H1 (cell line): ENCODE measurements around the gene AIFM2. TPM values are rescaled to one million over a fixed set of nuclear protein-coding genes. Genes with fewer than 3 reads are reported as not detected.

ENCODE experiments used
- CTCF ChIA-PET: fragments of 300-600 bp; sonication (Branson Sonifier 250); formaldehyde crosslinking; loops from one replicate; lab custom pipeline; 2021; ENCODE audit not compliant: partially characterized antibody; lab: Charles Lee
- POLR2A ChIA-PET: fragments of 300-600 bp; sonication (Branson Sonifier 250); formaldehyde crosslinking; loops from one replicate; lab custom pipeline; 2021; ENCODE audit warnings: inconsistent platforms; ENCODE audit not compliant: partially characterized antibody; lab: Charles Lee
- DNase-seq, 2 experiments: peaks; one replicate each; pipeline versions ENCODE4 v3.0.0 to v3.0.0-alpha.2; 2010 to 2022; ENCODE audit warnings: low spot score in 2 of 2, low read depth in 1 of 2, mixed read lengths in 1 of 2
- FAIRE-seq: peaks from 2 replicates; lab custom pipeline; 2011; peaks lifted over from hg19 to GRCh38; lab: Jason Lieb, UNC
- H2AFZ ChIP-seq: 2 replicates; pipeline ENCODE4 v1.8.1; 2012; ENCODE audit warnings: low read length, inconsistent platforms
- H2AK5ac ChIP-seq: 2 replicates; pipeline ENCODE4 v1.6.1; 2013; ENCODE audit warnings: low read depth, low read length
- H2BK120ac ChIP-seq: replicated peaks from 2 replicates; pipeline ENCODE3; 2013; ENCODE audit warnings: low read depth, low read length, inconsistent platforms
- H2BK12ac ChIP-seq: 2 replicates; pipeline ENCODE4 v1.6.1; 2013; ENCODE audit warnings: low read depth, low read length
- H2BK15ac ChIP-seq: 2 replicates; pipeline ENCODE4 v1.6.1; 2013; ENCODE audit warnings: low read length
- H2BK20ac ChIP-seq: 2 replicates; pipeline ENCODE4 v1.6.1; 2013; ENCODE audit warnings: low read length
- H2BK5ac ChIP-seq: 2 replicates; pipeline ENCODE4 v1.6.1; 2013; ENCODE audit warnings: low read depth, low read length
- H3K14ac ChIP-seq: 2 replicates; pipeline ENCODE4 v1.6.1; 2013; ENCODE audit warnings: inconsistent platforms; ENCODE audit not compliant: insufficient read length
- H3K18ac ChIP-seq: 2 replicates; pipeline ENCODE4 v1.6.1; 2013; ENCODE audit warnings: low read length; ENCODE audit errors: extremely low read depth
- H3K23ac ChIP-seq: 2 replicates; pipeline ENCODE4 v1.6.1; 2013; ENCODE audit warnings: inconsistent platforms; ENCODE audit not compliant: insufficient read length
- H3K23me2 ChIP-seq: 2 replicates; pipeline ENCODE4 v1.6.1; 2013; ENCODE audit warnings: low read depth, low read length
- H3K27ac ChIP-seq: 2 replicates; pipeline ENCODE4 v1.6.1; 2011; ENCODE audit warnings: low read depth, low read length, inconsistent platforms
- H3K27me3 ChIP-seq, 4 experiments: replicated peaks in 1 of 4; 1 replicate in 1 of 4; 2 replicates in 3 of 4; pipeline versions ENCODE4 v1.6.1 to v1.8.1; 2011 to 2013; ENCODE audit warnings: low read length in 3 of 4, mild to moderate bottlenecking in 3 of 4, inconsistent platforms in 2 of 4, mixed read lengths in 2 of 4, moderate library complexity in 1 of 4; ENCODE audit not compliant: control insufficient read depth in 3 of 4, insufficient read depth in 3 of 4; ENCODE audit errors: extremely low read depth in 1 of 4
- H3K36me3 ChIP-seq, 4 experiments: 2 replicates each; pipeline versions ENCODE4 v1.6.1 to v1.8.1; 2011 to 2013; ENCODE audit warnings: mild to moderate bottlenecking in 4 of 4, low read length in 3 of 4, moderate library complexity in 2 of 4, control low read depth in 1 of 4, inconsistent platforms in 1 of 4; ENCODE audit not compliant: insufficient read depth in 4 of 4, control insufficient read depth in 2 of 4
- H3K4ac ChIP-seq: replicated peaks from 2 replicates; pipeline ENCODE3; 2013; ENCODE audit warnings: low read length, low read depth, mixed read lengths, inconsistent platforms; ENCODE audit not compliant: insufficient read length
- H3K4me1 ChIP-seq, 4 experiments: replicated peaks in 1 of 4; 1 replicate in 1 of 4; 2 replicates in 3 of 4; pipeline versions ENCODE4 v1.6.1 to v1.8.1; 2011 to 2013; ENCODE audit warnings: low read length in 3 of 4, inconsistent platforms in 2 of 4, mixed read lengths in 1 of 4; ENCODE audit not compliant: insufficient read depth in 4 of 4, control insufficient read depth in 3 of 4
- H3K4me2 ChIP-seq, 2 experiments: 2 replicates each; pipeline versions ENCODE4 v1.6.1 to v1.8.1; 2011 to 2013; ENCODE audit warnings: low read depth in 2 of 2, low read length in 2 of 2, control low read depth in 1 of 2, inconsistent platforms in 1 of 2, mild to moderate bottlenecking in 1 of 2; ENCODE audit not compliant: insufficient read depth in 1 of 2
- H3K4me3 ChIP-seq, 4 experiments: fragments of 200-600, 300-600 bp in 1 of 4; sonication (generic), shearing (Covaris generic), sonication (Bioruptor Twin) in 1 of 4; 2 replicates each; pipeline versions ENCODE4 v1.5.1 to v1.8.1; 2011 to 2016; ENCODE audit warnings: low read length in 4 of 4, low read depth in 3 of 4, control low read depth in 2 of 4, inconsistent platforms in 2 of 4, mild to moderate bottlenecking in 2 of 4, mixed read lengths in 1 of 4, moderate library complexity in 1 of 4; ENCODE audit not compliant: insufficient read depth in 2 of 4; ENCODE audit errors: extremely low read depth in 1 of 4
- H3K56ac ChIP-seq: replicated peaks from 2 replicates; pipeline ENCODE3; 2013; ENCODE audit warnings: low read depth, mild to moderate bottlenecking, mixed read lengths, low read length, inconsistent platforms; ENCODE audit not compliant: insufficient read length
- H3K79me1 ChIP-seq: 2 replicates; pipeline ENCODE4 v1.6.1; 2013; ENCODE audit warnings: low read depth, low read length, control low read depth
- H3K79me2 ChIP-seq, 2 experiments: 2 replicates each; pipeline versions ENCODE4 v1.6.1 to v1.8.1; 2012 to 2013; ENCODE audit warnings: low read length in 2 of 2, mild to moderate bottlenecking in 2 of 2, inconsistent platforms in 1 of 2; ENCODE audit not compliant: insufficient read depth in 2 of 2, control insufficient read depth in 1 of 2
- H3K9ac ChIP-seq, 4 experiments: replicated peaks in 1 of 4; 1 replicate in 1 of 4; 2 replicates in 3 of 4; pipeline versions ENCODE4 v1.6.1 to v1.8.1; 2011 to 2013; ENCODE audit warnings: low read depth in 3 of 4, low read length in 3 of 4, control low read depth in 2 of 4, mild to moderate bottlenecking in 2 of 4, moderate library complexity in 2 of 4, inconsistent platforms in 1 of 4; ENCODE audit errors: extremely low read depth in 1 of 4
- H3K9me3 ChIP-seq, 2 experiments: 2 replicates each; pipeline versions ENCODE4 v1.6.1 to v1.8.1; 2012 to 2013; ENCODE audit warnings: mild to moderate bottlenecking in 2 of 2, moderate library complexity in 2 of 2, control low read depth in 1 of 2, inconsistent platforms in 1 of 2, low read depth in 1 of 2, low read length in 1 of 2, mixed read lengths in 1 of 2; ENCODE audit not compliant: insufficient read depth in 2 of 2
- H4K20me1 ChIP-seq, 2 experiments: replicated peaks in 1 of 2; 2 replicates each; pipeline versions ENCODE3 to v1.8.1; 2011 to 2013; ENCODE audit warnings: inconsistent platforms in 2 of 2, low read length in 2 of 2, mild to moderate bottlenecking in 1 of 2; ENCODE audit not compliant: insufficient read depth in 2 of 2, control insufficient read depth in 1 of 2
- H4K5ac ChIP-seq: 2 replicates; pipeline ENCODE4 v1.6.1; 2013; ENCODE audit warnings: low read length, low read depth, mixed read lengths, inconsistent platforms; ENCODE audit not compliant: insufficient read length
- H4K8ac ChIP-seq: 2 replicates; pipeline ENCODE4 v1.8.0; 2013; ENCODE audit warnings: mild to moderate bottlenecking, moderate library complexity, low read length, inconsistent platforms; ENCODE audit not compliant: insufficient read depth; ENCODE audit errors: extremely low read depth
- H4K91ac ChIP-seq: replicated peaks from 2 replicates; pipeline ENCODE3; 2013; ENCODE audit warnings: low read length, mixed read lengths, inconsistent platforms; ENCODE audit not compliant: insufficient read length
- CBX8 ChIP-seq: fragments of 300-800, 300-1000 bp; sonication (generic); IDR thresholded peaks from 2 replicates; pipeline ENCODE4 v1.7.1; 2016; ENCODE audit warnings: low read depth, low read length, borderline replicate concordance
- CHD1 ChIP-seq: IDR thresholded peaks from 2 replicates; pipeline ENCODE4 v1.6.1; 2012; ENCODE audit warnings: low read depth, low read length, improper control_type of control experiment
- CTBP2 ChIP-seq: IDR thresholded peaks from 2 replicates; pipeline ENCODE4 v1.7.0; 2011; ENCODE audit warnings: borderline replicate concordance, mild to moderate bottlenecking, moderate library complexity, mixed read lengths, low read length; ENCODE audit not compliant: insufficient read depth, insufficient read length
- KDM4A ChIP-seq: IDR thresholded peaks from one replicate; pipeline ENCODE4 v1.7.1; 2012; ENCODE audit warnings: low read depth, mild to moderate bottlenecking, moderate library complexity, low read length, inconsistent platforms; ENCODE audit not compliant: severe bottlenecking
- KDM5A ChIP-seq: fragments of 200-600 bp; IDR thresholded peaks from 2 replicates; pipeline ENCODE4 v1.7.1; 2012; ENCODE audit warnings: mild to moderate bottlenecking, low read length, inconsistent platforms, mixed read lengths
- SUZ12 ChIP-seq: fragments of 200-600 bp; sonication (generic); IDR thresholded peaks from 2 replicates; pipeline ENCODE4 v1.6.1; 2012; ENCODE audit warnings: mild to moderate bottlenecking, inconsistent platforms, low read length, moderate library complexity, mixed read lengths
- WGBS, 2 experiments: shearing (Covaris generic) in 1 of 2; methylation state at CpG; one replicate each; pipeline versions ENCODE4 v1.1.6 to v1.1.7; 2013 to 2015; ENCODE audit warnings: low lambda C conversion rate in 2 of 2, mixed read lengths in 2 of 2, inconsistent platforms in 1 of 2, low coverage in 1 of 2, missing lambda C conversion rate in 1 of 2; ENCODE audit not compliant: insufficient replicate concordance in 2 of 2, insufficient coverage in 1 of 2, insufficient read length in 1 of 2; ENCODE audit errors: extremely low coverage in 1 of 2, missing lambda C conversion rate in 1 of 2; 5-methylcytosine and 5-hydroxymethylcytosine counted together
- polyA plus RNA-seq, 7 experiments: library from polyadenylated mRNA; depleted of rRNA in 3 of 7; stranded (reverse) in 5 of 7; unstranded in 2 of 7; fragments of >200 nt in 5 of 7; fragments of 200-250 nt in 2 of 7; gene quantifications; 1 replicate in 5 of 7; 2 replicates in 1 of 7; 4 replicates in 1 of 7; pipeline versions ENCODE4 v1.2.1 to v1.2.3, GENCODE V29; 2011 to 2013; ENCODE audit warnings: missing spikeins in 2 of 7, mixed read lengths in 2 of 7
- total RNA-seq: library from RNA; stranded (reverse); fragmentation: NEBNext Ultra II Directional; extraction: Animal tissue kit (Norgen Biotek cat#: 25700); gene quantifications from 2 replicates; pipeline ENCODE4 v1.2.1, GENCODE V29; 2021
- TF ChIP-seq, protein P1 (sequence below): IDR thresholded peaks from 2 replicates; pipeline ENCODE4 v1.6.1; 2012; ENCODE audit warnings: inconsistent platforms

Gene AIFM2
- total and polyA plus RNA-seq, 2 of the 8 experiments (the other 6 are each of a cell fraction or from before 2014, with no cell fraction given): 4.0 TPM

GRCh38 chr10:70090951-70091350 is 41.7 kb downstream of the AIFM2 start:
- H3K23ac ChIP-seq: no peak overlapping the region
- H4K8ac ChIP-seq: no peak overlapping the region
- H2BK120ac ChIP-seq: no peak overlapping the region
- no peak overlapping the region for H2BK20ac ChIP-seq
- DNase-seq (no peak), FAIRE-seq (no peak)
- H3K79me1 ChIP-seq: no peaks in the 10 kb centered on the region
- H3K36me3 ChIP-seq: no peaks in the 10 kb centered on the region
- no peak overlapping the region for H3K4ac ChIP-seq
- no peak overlapping the region for H3K4me2 ChIP-seq
- no peak overlapping the region for H2BK12ac ChIP-seq
- no peaks in the 10 kb centered on the region for H3K9me3 ChIP-seq
- no peaks in the 10 kb centered on the region; a peak in 1 of 7 replicates for H3K4me1 ChIP-seq
- H2BK5ac ChIP-seq: no peak overlapping the region
- no peaks in the 10 kb centered on the region for H3K27me3 ChIP-seq
- H4K5ac ChIP-seq: no peak overlapping the region
- H3K18ac ChIP-seq: no peak overlapping the region
- no peak overlapping the region for H3K27ac ChIP-seq
- POLR2A ChIA-PET: no interaction called here
- no peak overlapping the region for H2BK15ac ChIP-seq
- no peaks in the 10 kb centered on the region for H3K23me2 ChIP-seq
- H4K20me1 ChIP-seq: no peaks in the 10 kb centered on the region
- H3K79me2 ChIP-seq: no peaks in the 10 kb centered on the region
- no peak overlapping the region for H3K4me3 ChIP-seq
- WGBS, 2 experiments: 89% methylated on average over 5 of the region's 5 CpGs; no CpG with 5 or more reads in 1 of the 2 experiments
- CTCF ChIA-PET: interaction anchor here (2.0 to 9.6 kb wide), 2 partner anchors 16 to 36 kb away, joined by 5 to 90 read pairs; no protein-coding TSS in a partner anchor
- no peak overlapping the region for H4K91ac ChIP-seq
- no peak overlapping the region for H3K56ac ChIP-seq
- H2AFZ ChIP-seq: no peak overlapping the region
- no peak overlapping the region for H3K9ac ChIP-seq
- H3K14ac ChIP-seq: no peak overlapping the region
- no peak overlapping the region for H2AK5ac ChIP-seq
- TF ChIP-seq, protein P1, sequence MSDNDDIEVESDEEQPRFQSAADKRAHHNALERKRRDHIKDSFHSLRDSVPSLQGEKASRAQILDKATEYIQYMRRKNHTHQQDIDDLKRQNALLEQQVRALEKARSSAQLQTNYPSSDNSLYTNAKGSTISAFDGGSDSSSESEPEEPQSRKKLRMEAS: no peak
- TF ChIP-seq SUZ12 (no peak), KDM4A (no peak), CBX8 (no peak), CTBP2 (no peak), KDM5A (no peak), CHD1 (no peak)
